Tibial artery (tissue), 4 donors: ENCODE results near the gene C4orf46.

Source experiments
- DNase-seq, 2 donors: peaks; one replicate each; pipeline ENCODE4 v3.0.0-alpha.2; 2019
- H3K27ac ChIP-seq, 2 donors: fragments of 200-600 bp; sonication (generic) in 1 of 2; 1 replicate in 1 of 2; 2 replicates in 1 of 2; pipeline ENCODE4 v1.5.1; 2018 to 2019; ENCODE audit warnings: mild to moderate bottlenecking in 1 of 2
- H3K27me3 ChIP-seq, 2 donors: fragments of 200-600 bp; sonication (generic) in 1 of 2; one replicate each; pipeline versions ENCODE4 v1.5.1 to v1.6.0; 2016 to 2019
- H3K36me3 ChIP-seq, 3 donors: fragments of 200-600 bp; sonication (generic) in 2 of 3; one replicate each; pipeline ENCODE4 v1.5.1; 2016 to 2019; ENCODE audit warnings: mild to moderate bottlenecking in 2 of 3
- H3K4me1 ChIP-seq, 4 donors: fragments of 200-600 bp; sonication (generic) in 2 of 4; 1 replicate in 3 of 4; 2 replicates in 1 of 4; pipeline ENCODE4 v1.5.1; 2016 to 2019
- H3K4me3 ChIP-seq, 2 donors: fragments of 200-600 bp; sonication (generic) in 1 of 2; 1 replicate in 1 of 2; 2 replicates in 1 of 2; pipeline ENCODE4 v1.5.1; 2018 to 2019; ENCODE audit warnings: mild to moderate bottlenecking in 2 of 2
- H3K9me3 ChIP-seq, 3 donors: fragments of 200-600 bp; sonication (generic) in 1 of 3; one replicate each; pipeline ENCODE4 v1.5.1; 2016 to 2019
- CTCF ChIP-seq, 2 experiments: fragments of 200-600 bp in 1 of 2; fragments of 450-650 bp in 1 of 2; IDR thresholded peaks; one replicate each; pipeline ENCODE4 v1.5.1; 2017 to 2019; ENCODE audit warnings: antibody characterized with exemption in 2 of 2, mild to moderate bottlenecking in 1 of 2, moderate library complexity in 1 of 2
- intact Hi-C: fragments of 100-400 bp; cut with DNase I; formaldehyde crosslinking; loops from one replicate; pipeline ENCODE4 v1.15.0; 2023; ENCODE audit warnings: low total_unique reads

Gene C4orf46

GRCh38 chr4:158671915-158672806 is 474 bp upstream of the C4orf46 start, which contains the start of gene ETFDH:
TSS of gene ETFDH (plus strand) at chr4:158672296. CDS start at chr4:158672457, 161 bp downstream.
- Histone ChIP-seq H3K27ac (peak within 1 kb of the TSS; percentile 94 to 96), H3K27me3 (no peaks in the 10 kb centered on the region), H3K4me1 (peaks cover 0 to 20% (median 14%) of the 10 kb centered on the region in 4 donors), H3K36me3 (no peaks in the 10 kb centered on the region), H3K9me3 (no peaks in the 10 kb centered on the region), H3K4me3 (peak within 1 kb of the TSS; percentile 75 to 82)
- peak; percentile 56 to 66 for TF ChIP-seq CTCF (IDR thresholded peaks at IDR 0.05)
- peak; percentile 100 for DNase-seq
- intact Hi-C loops = loop anchor here (2.0 kb wide), 1 partner anchor 51 kb away; the partner anchor contains the start of gene PPID

- TF ChIP-seq CTCF (IDR thresholded peaks at IDR 0.05) = no peak
- Histone ChIP-seq H3K36me3 (no peaks in the 10 kb centered on the region), H3K4me1 (peaks cover 0 to 20% (median 14%) of the 10 kb centered on the region in 4 donors), H3K27me3 (no peaks in the 10 kb centered on the region), H3K27ac (peak overlapping the region; percentile 94 to 96), H3K4me3 (peak overlapping the region; percentile 75 to 82), H3K9me3 (no peaks in the 10 kb centered on the region)
- intact Hi-C loops = no loop called here
- DNase-seq = peak; percentile 42 to 74
Observed at GRCh38 chr4:158670975-158671664, 567 bp downstream of the C4orf46 start.

- Histone ChIP-seq H3K27ac (no peak overlapping the region), H3K36me3 (no peaks in the 10 kb centered on the region), H3K27me3 (no peaks in the 10 kb centered on the region), H3K9me3 (no peaks in the 10 kb centered on the region), H3K4me1 (peaks cover 0 to 20% (median 14%) of the 10 kb centered on the region in 4 donors), H3K4me3 (no peak overlapping the region)
- intact Hi-C loops = no loop called here
- DNase-seq = no peak
- TF ChIP-seq CTCF (IDR thresholded peaks at IDR 0.05) = no peak
Observed at GRCh38 chr4:158669310-158669709, 2.4 kb downstream of the C4orf46 start.

- no peak overlapping the region for H3K4me3 ChIP-seq
- intact Hi-C loops = no loop called here
Observed at GRCh38 chr4:158667651-158668198, 4.0 kb downstream of the C4orf46 start.

More at GRCh38 chr4:158667651-158668198, 4.0 kb downstream of the C4orf46 start:
- no peaks in the 10 kb centered on the region for H3K9me3 ChIP-seq
- peaks cover 0 to 13% (median 7%) of the 10 kb centered on the region in 4 donors for H3K4me1 ChIP-seq
- H3K36me3 ChIP-seq = no peaks in the 10 kb centered on the region
- peak in 1 of 2 experiments; percentile 34 for TF ChIP-seq CTCF (IDR thresholded peaks at IDR 0.05)
- H3K27ac ChIP-seq = no peak overlapping the region
- DNase-seq = no peak
- no peaks in the 10 kb centered on the region for H3K27me3 ChIP-seq
